Testis (tissue), 2 donors: ENCODE data around the gene RAI1.

ENCODE experiments used
- CTCF ChIP-seq, 3 experiments: fragments of 450-650 bp in 2 of 3; fragments of 200-600 bp in 1 of 3; sonication (generic) in 1 of 3; IDR thresholded peaks; one replicate each; pipeline ENCODE4 v1.5.1; 2016 to 2019; ENCODE audit warnings: antibody characterized with exemption in 3 of 3, mild to moderate bottlenecking in 2 of 3, moderate library complexity in 1 of 3
- POLR2A ChIP-seq: fragments of 450-650 bp; IDR thresholded peaks from one replicate; pipeline ENCODE4 v1.6.1; 2017; ENCODE audit warnings: antibody characterized with exemption, mild to moderate bottlenecking, moderate library complexity

- TF ChIP-seq CTCF (IDR thresholded peaks at IDR 0.05) (no peak), POLR2A (no peak)
These were observed 46.9 kb downstream of the RAI1 start for GRCh38 chr17:17728146-17728545.
